Measurements from ENCODE around the gene SLC6A17.
A peak's percentile ranks its signal among the peaks of the same experiment; 100 is the strongest.

SLC6A17 gene

DNA sequence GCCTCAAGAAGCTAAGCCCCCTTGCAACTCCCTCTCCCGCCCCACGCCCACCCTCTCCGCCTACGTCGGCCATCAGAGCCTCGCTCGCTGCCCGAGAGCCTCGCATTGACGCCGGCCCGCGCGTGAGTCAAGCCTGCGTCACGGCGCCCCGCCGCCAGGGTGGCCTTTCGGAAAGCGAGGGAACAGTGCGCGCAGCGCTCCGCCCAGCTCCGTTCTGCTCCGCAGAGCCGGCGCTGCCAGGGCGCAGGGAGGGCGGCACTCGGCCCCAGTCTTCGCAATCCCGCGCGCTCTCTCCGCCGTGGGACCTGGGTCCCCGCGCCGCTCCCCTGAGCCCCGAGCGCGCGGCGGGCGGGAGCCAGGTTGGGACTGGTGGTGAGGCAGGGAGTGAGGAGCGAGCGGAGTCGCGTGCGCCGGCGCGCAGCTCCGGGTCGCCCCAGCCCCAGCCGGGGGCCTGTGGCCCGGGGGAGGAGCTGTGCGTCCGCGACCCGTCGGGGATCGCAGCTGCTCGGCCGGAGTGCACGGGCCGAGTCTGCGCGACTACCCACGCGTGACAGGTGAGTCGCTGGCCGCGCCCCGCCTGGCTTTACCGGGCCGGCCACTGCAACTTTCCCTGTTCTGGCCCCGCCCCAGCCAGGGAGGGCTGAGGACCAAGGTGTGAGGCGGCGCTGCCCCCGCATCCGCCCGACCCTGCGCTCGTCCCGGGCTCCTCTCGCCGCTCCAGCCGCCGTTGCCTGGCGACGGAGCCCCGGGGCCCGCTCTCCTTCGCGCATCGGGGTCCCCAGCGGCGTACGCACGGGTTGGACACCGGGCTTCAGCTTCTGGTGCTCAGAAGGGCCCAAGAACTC, at the start of gene SLC6A17:
Gene SLC6A17, plus strand, starts transcription at position 165 of the 845 bp plus-strand sequence. CDS start 16,436 bp downstream, outside the sequence.
- peak; percentile 92 for ATAC-seq

DNA sequence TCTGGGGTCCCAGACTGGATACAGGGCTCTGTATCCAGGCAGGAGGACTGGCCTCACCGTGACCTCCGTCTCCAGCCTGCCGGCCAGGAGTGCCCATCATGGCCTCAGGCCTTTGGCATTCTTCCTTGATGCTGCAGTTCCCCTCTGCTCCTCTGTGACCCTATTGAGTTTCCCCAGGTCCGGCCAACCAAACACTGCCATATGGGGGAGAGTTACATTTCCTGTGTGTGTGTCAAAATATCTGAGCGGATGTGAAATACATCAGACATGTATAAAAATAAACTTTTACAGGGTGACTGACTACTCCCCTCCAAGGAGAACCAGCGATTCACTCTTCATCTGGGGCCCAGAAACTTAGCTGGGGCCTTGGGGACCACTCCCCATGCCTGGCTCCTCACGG, 48.2 kb upstream of the SLC6A17 start:
- ATAC-seq = peak; percentile 16
- TF ChIP-seq, protein P1, sequence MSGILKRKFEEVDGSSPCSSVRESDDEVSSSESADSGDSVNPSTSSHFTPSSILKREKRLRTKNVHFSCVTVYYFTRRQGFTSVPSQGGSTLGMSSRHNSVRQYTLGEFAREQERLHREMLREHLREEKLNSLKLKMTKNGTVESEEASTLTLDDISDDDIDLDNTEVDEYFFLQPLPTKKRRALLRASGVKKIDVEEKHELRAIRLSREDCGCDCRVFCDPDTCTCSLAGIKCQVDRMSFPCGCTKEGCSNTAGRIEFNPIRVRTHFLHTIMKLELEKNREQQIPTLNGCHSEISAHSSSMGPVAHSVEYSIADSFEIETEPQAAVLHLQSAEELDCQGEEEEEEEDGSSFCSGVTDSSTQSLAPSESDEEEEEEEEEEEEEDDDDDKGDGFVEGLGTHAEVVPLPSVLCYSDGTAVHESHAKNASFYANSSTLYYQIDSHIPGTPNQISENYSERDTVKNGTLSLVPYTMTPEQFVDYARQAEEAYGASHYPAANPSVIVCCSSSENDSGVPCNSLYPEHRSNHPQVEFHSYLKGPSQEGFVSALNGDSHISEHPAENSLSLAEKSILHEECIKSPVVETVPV (CRISPR knock-in tag; IDR thresholded peaks at IDR 0.05) = no peak
- no peak for TF ChIP-seq OSR1 (CRISPR knock-in tag; IDR thresholded peaks at IDR 0.05)
- TF ChIP-seq BACH2 (CRISPR knock-in tag; IDR thresholded peaks at IDR 0.05; ENCODE audit: borderline replicate concordance) = no peak
- TF ChIP-seq, protein P2, sequence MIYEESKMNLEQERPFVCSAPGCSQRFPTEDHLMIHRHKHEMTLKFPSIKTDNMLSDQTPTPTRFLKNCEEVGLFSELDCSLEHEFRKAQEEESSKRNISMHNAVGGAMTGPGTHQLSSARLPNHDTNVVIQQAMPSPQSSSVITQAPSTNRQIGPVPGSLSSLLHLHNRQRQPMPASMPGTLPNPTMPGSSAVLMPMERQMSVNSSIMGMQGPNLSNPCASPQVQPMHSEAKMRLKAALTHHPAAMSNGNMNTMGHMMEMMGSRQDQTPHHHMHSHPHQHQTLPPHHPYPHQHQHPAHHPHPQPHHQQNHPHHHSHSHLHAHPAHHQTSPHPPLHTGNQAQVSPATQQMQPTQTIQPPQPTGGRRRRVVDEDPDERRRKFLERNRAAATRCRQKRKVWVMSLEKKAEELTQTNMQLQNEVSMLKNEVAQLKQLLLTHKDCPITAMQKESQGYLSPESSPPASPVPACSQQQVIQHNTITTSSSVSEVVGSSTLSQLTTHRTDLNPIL (CRISPR knock-in tag; IDR thresholded peaks at IDR 0.05; ENCODE audit: low read depth) = no peak
- no peak for TF ChIP-seq TOX (CRISPR knock-in tag; IDR thresholded peaks at IDR 0.05; ENCODE audit: borderline replicate concordance)
- no peak for TF ChIP-seq ARNTL (CRISPR knock-in tag; IDR thresholded peaks at IDR 0.05; ENCODE audit: borderline replicate concordance, low read depth)
- TF ChIP-seq RARB (CRISPR knock-in tag; IDR thresholded peaks at IDR 0.05) = no peak
- no peak for TF ChIP-seq SNAI2 (CRISPR knock-in tag; IDR thresholded peaks at IDR 0.05)
- TF ChIP-seq TCF4 (CRISPR knock-in tag; IDR thresholded peaks at IDR 0.05; ENCODE audit: borderline replicate concordance) = no peak
- no peak for TF ChIP-seq ZNF565 (CRISPR knock-in tag; conservative IDR thresholded peaks at IDR 0.05; ENCODE audit: low read depth)
- no peak for TF ChIP-seq ISL1 (CRISPR knock-in tag; IDR thresholded peaks at IDR 0.05)
- TF ChIP-seq, protein P3, sequence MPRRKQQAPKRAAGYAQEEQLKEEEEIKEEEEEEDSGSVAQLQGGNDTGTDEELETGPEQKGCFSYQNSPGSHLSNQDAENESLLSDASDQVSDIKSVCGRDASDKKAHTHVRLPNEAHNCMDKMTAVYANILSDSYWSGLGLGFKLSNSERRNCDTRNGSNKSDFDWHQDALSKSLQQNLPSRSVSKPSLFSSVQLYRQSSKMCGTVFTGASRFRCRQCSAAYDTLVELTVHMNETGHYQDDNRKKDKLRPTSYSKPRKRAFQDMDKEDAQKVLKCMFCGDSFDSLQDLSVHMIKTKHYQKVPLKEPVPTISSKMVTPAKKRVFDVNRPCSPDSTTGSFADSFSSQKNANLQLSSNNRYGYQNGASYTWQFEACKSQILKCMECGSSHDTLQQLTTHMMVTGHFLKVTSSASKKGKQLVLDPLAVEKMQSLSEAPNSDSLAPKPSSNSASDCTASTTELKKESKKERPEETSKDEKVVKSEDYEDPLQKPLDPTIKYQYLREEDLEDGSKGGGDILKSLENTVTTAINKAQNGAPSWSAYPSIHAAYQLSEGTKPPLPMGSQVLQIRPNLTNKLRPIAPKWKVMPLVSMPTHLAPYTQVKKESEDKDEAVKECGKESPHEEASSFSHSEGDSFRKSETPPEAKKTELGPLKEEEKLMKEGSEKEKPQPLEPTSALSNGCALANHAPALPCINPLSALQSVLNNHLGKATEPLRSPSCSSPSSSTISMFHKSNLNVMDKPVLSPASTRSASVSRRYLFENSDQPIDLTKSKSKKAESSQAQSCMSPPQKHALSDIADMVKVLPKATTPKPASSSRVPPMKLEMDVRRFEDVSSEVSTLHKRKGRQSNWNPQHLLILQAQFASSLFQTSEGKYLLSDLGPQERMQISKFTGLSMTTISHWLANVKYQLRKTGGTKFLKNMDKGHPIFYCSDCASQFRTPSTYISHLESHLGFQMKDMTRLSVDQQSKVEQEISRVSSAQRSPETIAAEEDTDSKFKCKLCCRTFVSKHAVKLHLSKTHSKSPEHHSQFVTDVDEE (CRISPR knock-in tag; IDR thresholded peaks at IDR 0.05) = no peak

More for the DNA sequence above, at the start of gene SLC6A17:
- TF ChIP-seq, protein P4, sequence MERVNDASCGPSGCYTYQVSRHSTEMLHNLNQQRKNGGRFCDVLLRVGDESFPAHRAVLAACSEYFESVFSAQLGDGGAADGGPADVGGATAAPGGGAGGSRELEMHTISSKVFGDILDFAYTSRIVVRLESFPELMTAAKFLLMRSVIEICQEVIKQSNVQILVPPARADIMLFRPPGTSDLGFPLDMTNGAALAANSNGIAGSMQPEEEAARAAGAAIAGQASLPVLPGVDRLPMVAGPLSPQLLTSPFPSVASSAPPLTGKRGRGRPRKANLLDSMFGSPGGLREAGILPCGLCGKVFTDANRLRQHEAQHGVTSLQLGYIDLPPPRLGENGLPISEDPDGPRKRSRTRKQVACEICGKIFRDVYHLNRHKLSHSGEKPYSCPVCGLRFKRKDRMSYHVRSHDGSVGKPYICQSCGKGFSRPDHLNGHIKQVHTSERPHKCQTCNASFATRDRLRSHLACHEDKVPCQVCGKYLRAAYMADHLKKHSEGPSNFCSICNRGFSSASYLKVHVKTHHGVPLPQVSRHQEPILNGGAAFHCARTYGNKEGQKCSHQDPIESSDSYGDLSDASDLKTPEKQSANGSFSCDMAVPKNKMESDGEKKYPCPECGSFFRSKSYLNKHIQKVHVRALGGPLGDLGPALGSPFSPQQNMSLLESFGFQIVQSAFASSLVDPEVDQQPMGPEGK (CRISPR knock-in tag; IDR thresholded peaks at IDR 0.05; ENCODE audit: borderline replicate concordance) = no peak
- TF ChIP-seq BACH2 (CRISPR knock-in tag; IDR thresholded peaks at IDR 0.05; ENCODE audit: borderline replicate concordance) (no peak), ZFP30 (CRISPR knock-in tag; IDR thresholded peaks at IDR 0.05) (no peak), TCF4 (CRISPR knock-in tag; IDR thresholded peaks at IDR 0.05; ENCODE audit: borderline replicate concordance) (no peak), ARNTL (CRISPR knock-in tag; IDR thresholded peaks at IDR 0.05; ENCODE audit: borderline replicate concordance, low read depth) (no peak), ESRRG (CRISPR knock-in tag; IDR thresholded peaks at IDR 0.05) (no peak), ZFP3 (CRISPR knock-in tag; IDR thresholded peaks at IDR 0.05) (no peak), SNAI2 (CRISPR knock-in tag; IDR thresholded peaks at IDR 0.05) (no peak), CSDC2 (CRISPR knock-in tag; IDR thresholded peaks at IDR 0.05) (no peak), ZC3H10 (CRISPR knock-in tag; IDR thresholded peaks at IDR 0.05) (no peak)
- TF ChIP-seq, protein P3 (CRISPR knock-in tag; IDR thresholded peaks at IDR 0.05) = no peak
- TF ChIP-seq, protein P5, sequence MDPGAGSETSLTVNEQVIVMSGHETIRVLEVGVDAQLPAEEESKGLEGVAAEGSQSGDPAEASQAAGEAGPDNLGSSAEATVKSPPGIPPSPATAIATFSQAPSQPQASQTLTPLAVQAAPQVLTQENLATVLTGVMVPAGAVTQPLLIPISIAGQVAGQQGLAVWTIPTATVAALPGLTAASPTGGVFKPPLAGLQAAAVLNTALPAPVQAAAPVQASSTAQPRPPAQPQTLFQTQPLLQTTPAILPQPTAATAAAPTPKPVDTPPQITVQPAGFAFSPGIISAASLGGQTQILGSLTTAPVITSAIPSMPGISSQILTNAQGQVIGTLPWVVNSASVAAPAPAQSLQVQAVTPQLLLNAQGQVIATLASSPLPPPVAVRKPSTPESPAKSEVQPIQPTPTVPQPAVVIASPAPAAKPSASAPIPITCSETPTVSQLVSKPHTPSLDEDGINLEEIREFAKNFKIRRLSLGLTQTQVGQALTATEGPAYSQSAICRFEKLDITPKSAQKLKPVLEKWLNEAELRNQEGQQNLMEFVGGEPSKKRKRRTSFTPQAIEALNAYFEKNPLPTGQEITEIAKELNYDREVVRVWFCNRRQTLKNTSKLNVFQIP (CRISPR knock-in tag; IDR thresholded peaks at IDR 0.05; ENCODE audit: borderline replicate concordance, low read depth) = no peak
- TF ChIP-seq, protein P1 (CRISPR knock-in tag; IDR thresholded peaks at IDR 0.05) = no peak
